WI38 (cell line): ENCODE data around the gene CENPF.

Experiments
- H3K4me3 ChIP-seq: 2 replicates; pipeline ENCODE4 v1.5.1; 2011; ENCODE audit warnings: low read depth, mild to moderate bottlenecking, control low read depth, low read length
- CTCF ChIP-seq: IDR thresholded peaks from 2 replicates; pipeline ENCODE4 v1.5.1; 2012; ENCODE audit warnings: low read depth, mild to moderate bottlenecking, control low read depth, low read length

Gene CENPF

GRCh38 chr1:214602764-214603657, at the start of gene CENPF:
CENPF (plus strand) TSS chr1:214603195; CDS start chr1:214613755, 10,560 bp downstream.
- TF ChIP-seq CTCF = no peak
- H3K4me3 ChIP-seq = peak within 1 kb of the TSS; percentile 71

GRCh38 chr1:214557952-214558735, 44.9 kb upstream of the CENPF start:
- TF ChIP-seq CTCF = no peak
- no peak overlapping the region for H3K4me3 ChIP-seq

GRCh38 chr1:214563881-214564280, 39.1 kb upstream of the CENPF start:
- H3K4me3 ChIP-seq = no peak overlapping the region
- no peak for TF ChIP-seq CTCF

GRCh38 chr1:214565310-214565709, 37.7 kb upstream of the CENPF start:
- H3K4me3 ChIP-seq = no peak overlapping the region
- no peak for TF ChIP-seq CTCF

GRCh38 chr1:214566158-214567104, 36.6 kb upstream of the CENPF start:
- TF ChIP-seq CTCF = no peak
- no peak overlapping the region for H3K4me3 ChIP-seq

GRCh38 chr1:214567481-214567980, 35.5 kb upstream of the CENPF start:
- no peak for TF ChIP-seq CTCF
- H3K4me3 ChIP-seq = no peak overlapping the region
